ENCODE measurements around the gene TMEM40.

Gene TMEM40

GRCh38 chr3:12733566-12733965, 25.5 kb downstream of the TMEM40 start:
- ChIA-PET POLR2A (no interaction called here), CTCF (interaction anchor here (0.9 kb wide), 1 partner anchor 13 kb away, joined by 5 read pairs; no protein-coding TSS in a partner anchor)
- Histone ChIP-seq H3K4me1 (ENCODE audit: control insufficient read depth, insufficient read depth, low read length) (no peaks in the 10 kb centered on the region), H3K36me3 (ENCODE audit: control insufficient read depth in 2 of 2, insufficient read depth in 1 of 2, low read length in 2 of 2) (no peaks in the 10 kb centered on the region), H3K27ac (ENCODE audit: extremely low read depth, low read depth, low read length) (no peak overlapping the region), H3K9me3 (ENCODE audit: control insufficient read depth, insufficient read depth, low read depth, low read length) (no peaks in the 10 kb centered on the region), H3K4me3 (ENCODE audit: low read depth, low read length) (no peak overlapping the region)
- TF ChIP-seq GLIS1 (tag by site-specific recombination; IDR thresholded peaks at IDR 0.05): no peak
- no peak for TF ChIP-seq SETDB1 (IDR thresholded peaks at IDR 0.05; ENCODE audit: insufficient read length, low read length)
- TF ChIP-seq ZBTB20 (tag by site-specific recombination; IDR thresholded peaks at IDR 0.05): no peak
- TF ChIP-seq ZNF449 (tag by site-specific recombination; IDR thresholded peaks at IDR 0.05): no peak
- TF ChIP-seq GFI1B (tag by site-specific recombination; IDR thresholded peaks at IDR 0.05): no peak
- no peak for TF ChIP-seq FEZF1 (tag by site-specific recombination; IDR thresholded peaks at IDR 0.05)
- TF ChIP-seq ZNF302 (tag by site-specific recombination; IDR thresholded peaks at IDR 0.05; ENCODE audit: low read depth): no peak
- TF ChIP-seq REST (tag by site-specific recombination; IDR thresholded peaks at IDR 0.05): no peak
- TF ChIP-seq, protein P1, sequence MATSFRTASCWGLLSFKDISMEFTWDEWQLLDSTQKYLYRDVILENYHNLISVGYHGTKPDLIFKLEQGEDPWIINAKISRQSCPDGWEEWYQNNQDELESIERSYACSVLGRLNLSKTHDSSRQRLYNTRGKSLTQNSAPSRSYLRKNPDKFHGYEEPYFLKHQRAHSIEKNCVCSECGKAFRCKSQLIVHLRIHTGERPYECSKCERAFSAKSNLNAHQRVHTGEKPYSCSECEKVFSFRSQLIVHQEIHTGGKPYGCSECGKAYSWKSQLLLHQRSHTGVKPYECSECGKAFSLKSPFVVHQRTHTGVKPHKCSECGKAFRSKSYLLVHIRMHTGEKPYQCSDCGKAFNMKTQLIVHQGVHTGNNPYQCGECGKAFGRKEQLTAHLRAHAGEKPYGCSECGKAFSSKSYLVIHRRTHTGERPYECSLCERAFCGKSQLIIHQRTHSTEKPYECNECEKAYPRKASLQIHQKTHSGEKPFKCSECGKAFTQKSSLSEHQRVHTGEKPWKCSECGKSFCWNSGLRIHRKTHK (tag by site-specific recombination; IDR thresholded peaks at IDR 0.05): no peak

DNA sequence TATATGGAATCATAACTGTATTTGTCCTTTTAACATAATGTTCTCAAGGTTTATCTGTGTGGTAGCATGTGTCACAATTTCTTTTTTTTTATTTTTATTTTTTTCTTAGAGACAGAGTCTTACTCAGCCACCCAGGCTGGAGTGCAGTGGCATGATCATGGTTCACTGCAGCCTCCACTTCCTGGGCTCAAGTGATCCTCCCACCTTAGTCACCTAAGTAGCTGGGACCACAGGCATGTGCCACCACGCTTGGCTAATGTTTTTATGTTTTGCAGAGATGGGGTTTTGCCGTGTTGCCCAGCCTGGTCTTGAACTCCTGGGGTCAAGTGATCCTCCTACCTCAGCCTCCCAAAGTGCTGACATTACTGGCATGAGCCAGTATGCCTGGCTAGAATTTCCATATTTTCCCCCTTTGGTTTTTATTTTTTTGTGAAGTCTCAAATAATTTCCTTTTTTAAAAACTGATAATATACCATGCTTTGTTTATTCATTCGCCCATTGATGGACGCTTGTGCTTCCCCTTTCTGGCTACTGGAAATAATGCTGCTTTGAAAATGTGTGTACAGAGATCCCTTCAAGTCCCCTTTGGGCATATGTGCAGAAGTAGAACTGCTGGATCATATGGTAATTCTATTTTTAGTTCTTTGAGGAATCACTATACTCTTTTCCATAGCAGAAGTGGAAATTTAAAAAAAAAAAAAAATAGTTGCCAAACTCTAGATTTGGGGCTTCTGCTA, 28.4 kb downstream of the TMEM40 start:
- Histone ChIP-seq H3K4me1 (ENCODE audit: control insufficient read depth, insufficient read depth, low read length) (no peaks in the 10 kb centered on the region), H3K27ac (ENCODE audit: extremely low read depth, low read depth, low read length) (no peak overlapping the region), H3K4me3 (ENCODE audit: low read depth, low read length) (no peak overlapping the region), H3K9me3 (ENCODE audit: control insufficient read depth, insufficient read depth, low read depth, low read length) (no peaks in the 10 kb centered on the region), H3K36me3 (ENCODE audit: control insufficient read depth in 2 of 2, insufficient read depth in 1 of 2, low read length in 2 of 2) (no peaks in the 10 kb centered on the region)
- TF ChIP-seq ZNF10 (tag by site-specific recombination; IDR thresholded peaks at IDR 0.05) (no peak), SALL2 (tag by site-specific recombination; IDR thresholded peaks at IDR 0.05; ENCODE audit: borderline replicate concordance) (no peak), ZNF174 (tag by site-specific recombination; IDR thresholded peaks at IDR 0.05) (no peak), ZBTB48 (tag by site-specific recombination; IDR thresholded peaks at IDR 0.05) (no peak)
- ChIA-PET CTCF (no interaction called here), POLR2A (no interaction called here)

- H3K27ac ChIP-seq (ENCODE audit: extremely low read depth, low read depth, low read length): no peak overlapping the region
- no peaks in the 10 kb centered on the region for H3K4me1 ChIP-seq (ENCODE audit: control insufficient read depth, insufficient read depth, low read length)
- no peaks in the 10 kb centered on the region for H3K36me3 ChIP-seq (ENCODE audit: control insufficient read depth in 2 of 2, insufficient read depth in 1 of 2, low read length in 2 of 2)
- ChIA-PET POLR2A (interaction anchor here (0.7 kb wide), 1 partner anchor 126 kb away, joined by 4 read pairs; no protein-coding TSS in a partner anchor), CTCF (interaction anchor here (0.6 to 1.4 kb wide), 4 partner anchors 9 to 70 kb away, joined by 3 to 8 read pairs (median 4); no protein-coding TSS in a partner anchor)
- no peaks in the 10 kb centered on the region for H3K9me3 ChIP-seq (ENCODE audit: control insufficient read depth, insufficient read depth, low read depth, low read length)
- no peak for TF ChIP-seq ZEB2 (tag by site-specific recombination; IDR thresholded peaks at IDR 0.05)
- TF ChIP-seq ZFHX2 (tag by site-specific recombination; conservative IDR thresholded peaks at IDR 0.05): 0 out of 2 replicates have a peak, but pooled peaks have one; percentile 9
- H3K4me3 ChIP-seq (ENCODE audit: low read depth, low read length): no peak overlapping the region
These were observed 29.9 kb downstream of the TMEM40 start for GRCh38 chr3:12729051-12729651.

Data from HEK293 (cell line).